HG03066 (cell line): ENCODE data around the gene ZNF365.
"Not testable (repeated sequence)": the region's sequence is repeated elsewhere in the genome, so short reads cannot be mapped to it uniquely, and the experiment has no call there.

Experiments used
- ATAC-seq: cut with Tn5 transposase; IDR thresholded peaks from one replicate; pipeline ENCODE4 v1.9.1; 2021; ENCODE audit warnings: low read depth; ENCODE audit not compliant: unreplicated experiment

ZNF365 gene

DNA sequence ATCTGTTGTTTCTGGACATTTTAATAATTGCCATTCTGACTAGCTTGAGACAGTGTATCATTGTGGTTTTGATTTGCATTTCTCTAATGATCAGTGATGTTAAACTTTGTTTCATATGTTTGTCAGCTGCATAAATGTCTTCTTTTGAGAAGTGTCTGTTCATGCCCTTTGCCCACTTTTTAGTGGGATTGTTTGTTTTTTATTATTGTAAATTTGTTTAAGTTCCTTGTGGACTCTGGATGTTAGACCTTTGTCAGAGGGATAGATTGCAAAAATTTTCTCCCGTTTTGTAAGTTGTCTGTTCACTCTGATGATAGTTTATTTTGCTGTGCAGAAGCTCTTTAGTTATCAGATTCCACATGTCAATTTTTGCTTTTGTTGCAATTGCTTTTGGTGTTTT is 36.8 kb downstream of the ZNF365 start:
- not testable (repeated sequence) for ATAC-seq

DNA sequence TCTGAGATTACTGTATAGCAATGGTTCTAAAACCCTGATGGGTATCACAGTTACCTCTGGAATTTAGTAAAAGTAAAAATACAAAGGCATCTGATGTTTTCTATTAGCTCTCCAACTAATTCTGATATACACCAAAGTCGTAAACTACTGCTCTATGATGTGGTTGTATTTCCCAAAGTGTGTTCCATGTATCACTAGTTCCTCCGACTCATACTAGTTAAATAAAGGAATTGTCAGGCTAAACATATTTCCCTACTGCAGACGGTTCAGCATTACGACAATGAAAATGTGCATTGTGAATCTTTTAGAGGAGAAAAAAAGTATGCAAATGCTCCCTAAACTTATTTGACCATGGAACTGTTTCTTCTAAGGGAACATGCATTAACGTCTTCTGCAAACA is 38.9 kb downstream of the ZNF365 start:
- ATAC-seq = no peak

DNA sequence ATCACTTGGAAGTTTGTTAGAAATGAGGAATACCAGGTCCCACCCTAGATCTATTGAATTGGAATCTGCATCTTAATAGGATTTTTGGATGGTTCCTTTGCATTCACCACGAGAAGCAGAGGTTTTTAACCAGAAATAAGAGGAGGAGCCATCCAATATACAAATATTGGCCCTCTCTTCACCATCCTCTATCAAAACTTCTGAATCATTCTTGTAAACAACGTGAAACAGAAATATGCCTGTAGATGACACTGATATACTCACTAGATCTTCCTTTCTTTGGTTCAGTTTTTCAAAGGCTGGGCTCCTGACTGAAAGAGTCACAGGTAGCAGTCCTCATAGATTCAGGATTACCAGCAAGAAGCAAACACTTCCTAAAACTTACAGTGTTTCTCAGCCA is 39.5 kb downstream of the ZNF365 start:
- ATAC-seq = no peak

- ATAC-seq = no peak
Measured at GRCh38 chr10:62414359-62414758, 40.2 kb downstream of the ZNF365 start.

- ATAC-seq = no peak
Measured at GRCh38 chr10:62422068-62422590, 48.0 kb downstream of the ZNF365 start.

DNA sequence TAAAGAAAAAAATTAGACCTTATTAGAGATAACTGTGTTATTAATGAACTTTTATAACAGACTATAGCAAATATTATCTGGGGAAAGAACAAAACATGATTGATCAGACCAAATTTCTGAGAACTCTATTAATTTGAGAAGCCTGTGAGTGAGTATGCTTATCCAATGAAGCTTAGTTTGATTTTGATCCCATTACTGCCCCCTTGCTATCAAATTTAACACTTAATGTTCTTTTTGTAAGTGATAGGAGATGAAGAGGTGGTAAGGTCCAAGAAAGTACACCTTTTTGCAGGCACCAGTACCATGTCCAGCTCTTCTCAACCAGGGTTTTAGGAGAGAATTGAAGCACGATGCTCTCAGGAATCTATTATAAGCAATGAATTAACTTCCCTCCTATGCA is 49.9 kb downstream of the ZNF365 start:
- ATAC-seq = no peak

DNA sequence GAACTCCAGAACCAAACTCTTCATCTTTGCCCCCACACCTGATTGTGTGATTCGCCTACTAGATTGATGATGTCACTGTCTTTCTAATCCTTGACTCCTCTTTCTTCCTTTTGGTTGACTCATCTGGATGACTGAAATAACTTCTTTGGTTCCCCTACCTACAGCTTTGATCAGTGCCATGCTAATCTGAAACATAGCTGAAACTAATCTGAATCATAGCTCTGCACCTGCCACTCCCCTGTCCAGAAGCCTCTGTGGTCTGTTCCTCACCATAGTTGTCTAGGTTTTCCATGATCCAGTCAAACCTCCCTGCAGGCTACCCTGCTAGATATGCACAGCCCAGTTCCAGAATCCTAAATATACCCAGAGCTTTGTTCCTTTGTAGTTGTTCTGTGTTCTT is 51.9 kb downstream of the ZNF365 start:
- no peak for ATAC-seq

- ATAC-seq = no peak
Measured at GRCh38 chr10:62426600-62426999, 52.4 kb downstream of the ZNF365 start.

DNA sequence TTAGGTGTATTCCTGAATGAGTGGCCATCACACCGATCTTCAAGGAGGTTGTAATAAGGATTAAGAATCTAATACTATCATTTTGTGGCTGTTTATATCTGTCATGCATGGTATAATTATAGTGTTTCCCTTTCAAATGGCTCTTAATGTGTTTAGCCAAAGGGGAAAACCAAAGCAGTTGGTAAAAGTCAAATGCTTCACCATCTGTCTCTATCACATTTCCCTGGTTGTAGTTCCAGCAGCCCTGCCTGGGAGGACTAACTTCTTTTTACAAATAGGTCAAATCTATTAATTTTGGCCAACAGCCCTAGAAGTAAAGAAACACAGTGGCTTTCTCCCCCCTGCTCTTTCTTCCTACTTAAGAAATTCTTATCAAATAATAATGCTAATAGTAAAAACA is 56.7 kb downstream of the ZNF365 start:
- ATAC-seq = no peak

DNA sequence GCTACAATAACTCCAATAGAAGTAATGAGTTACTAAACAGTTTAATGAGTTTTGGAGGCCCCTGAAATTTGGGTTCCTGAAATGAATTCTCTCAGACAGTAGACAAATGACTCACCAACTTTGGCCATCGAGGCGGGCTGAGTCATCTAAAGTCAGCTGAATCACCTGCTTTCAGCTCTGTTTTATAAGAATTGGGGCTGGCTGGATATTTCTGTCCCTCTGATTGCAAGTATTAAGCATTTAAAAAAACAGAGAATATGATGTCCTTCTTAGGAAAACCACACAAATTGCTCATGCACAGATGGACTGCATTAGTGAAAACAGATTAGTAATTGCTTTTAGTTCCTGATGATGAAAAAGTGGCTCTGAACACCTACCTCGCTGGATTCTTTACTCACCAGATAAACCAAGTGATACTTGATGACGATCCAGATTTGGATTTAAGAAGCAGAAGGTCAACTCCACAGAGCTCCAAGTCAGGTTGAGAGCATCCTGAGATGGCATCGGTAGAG is 59.1 kb downstream of the ZNF365 start:
- peak; percentile 80 for ATAC-seq

DNA sequence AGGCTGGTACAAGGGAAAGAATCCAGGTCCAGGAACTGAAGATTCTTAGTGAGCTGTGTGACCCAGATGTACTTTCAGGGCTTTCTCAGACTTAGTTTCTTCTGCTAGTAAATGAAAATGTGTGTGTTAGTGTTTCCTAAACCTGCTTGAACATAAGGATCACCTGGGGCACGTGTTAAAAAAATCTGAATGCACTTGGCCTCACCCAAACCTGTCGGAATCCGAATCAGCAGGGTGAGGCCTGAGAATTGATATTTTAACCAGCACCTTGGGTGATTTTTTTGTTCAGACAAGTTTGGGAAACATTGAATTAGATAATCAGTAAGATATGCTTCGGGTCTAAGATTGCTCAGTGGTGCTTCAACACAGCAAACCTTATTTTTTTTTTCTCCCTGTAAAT is 59.7 kb downstream of the ZNF365 start:
- no peak for ATAC-seq

DNA sequence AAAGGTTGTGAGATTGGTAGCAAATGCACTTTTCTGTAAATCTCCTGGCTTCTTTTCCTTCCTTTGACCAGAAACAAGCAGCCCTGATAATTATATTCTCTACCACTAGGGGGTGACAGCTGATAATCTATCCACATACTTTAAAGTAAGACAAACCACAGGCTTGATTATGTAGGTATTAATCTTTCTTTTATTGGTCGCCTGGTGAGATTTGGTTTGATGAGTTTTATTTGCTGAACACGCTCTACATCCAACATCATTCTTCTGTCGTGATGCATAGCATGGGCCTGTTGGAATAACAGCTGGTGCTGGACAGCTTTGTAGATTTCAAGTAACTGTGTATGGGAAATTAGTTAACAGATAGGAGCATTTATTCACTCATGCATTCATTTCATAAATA is 63.5 kb downstream of the ZNF365 start:
- ATAC-seq = no peak

- ATAC-seq = no peak
Measured at GRCh38 chr10:62442006-62442405, 67.8 kb downstream of the ZNF365 start.

DNA sequence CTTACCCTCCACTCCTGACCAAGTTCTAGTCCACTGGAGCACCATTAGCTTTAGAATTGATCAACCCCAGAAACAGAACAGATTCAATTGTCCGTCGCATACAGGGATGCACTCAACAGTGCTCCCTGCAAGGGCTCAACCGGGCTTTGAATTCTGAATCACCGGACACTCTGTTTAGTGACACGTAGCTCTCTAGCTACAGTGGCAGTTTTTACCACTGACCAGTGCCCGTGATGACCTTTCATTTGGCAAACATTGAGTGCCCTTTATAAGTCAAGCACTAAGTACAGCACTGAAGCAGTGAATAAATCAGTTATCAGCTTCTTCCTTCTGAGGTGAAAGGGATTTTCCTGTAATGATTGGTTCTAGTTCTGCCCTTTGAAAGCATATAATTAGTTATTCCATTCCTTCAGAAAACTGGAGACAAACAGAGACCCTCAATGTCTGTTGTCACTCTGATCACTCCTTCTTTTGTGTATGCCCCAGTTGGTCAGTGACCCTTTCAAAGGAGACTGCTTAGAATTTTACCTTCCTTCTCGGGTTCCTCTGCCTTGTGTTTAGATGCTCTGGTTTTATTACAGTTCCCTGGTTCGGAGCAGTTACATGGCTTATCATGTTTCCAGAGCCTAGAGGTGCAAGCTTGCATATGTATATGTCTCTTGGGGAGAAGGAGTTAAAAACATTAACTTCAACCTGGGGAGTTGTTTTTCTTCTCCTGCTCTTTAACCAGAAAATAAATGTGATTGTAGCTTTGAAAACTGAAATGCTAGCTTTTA is 68.9 kb downstream of the ZNF365 start:
- no peak for ATAC-seq

- ATAC-seq = no peak
Measured at GRCh38 chr10:62443866-62444265, 69.7 kb downstream of the ZNF365 start.

- no peak for ATAC-seq
Measured at GRCh38 chr10:62446627-62447026, 72.5 kb downstream of the ZNF365 start.

GRCh38 chr10:62450912-62451610 is 76.9 kb downstream of the ZNF365 start:
- no peak for ATAC-seq

GRCh38 chr10:62451611-62451975 is 77.4 kb downstream of the ZNF365 start:
- no peak for ATAC-seq
